Adipocyte (in vitro differentiated cells): ENCODE results near the gene FGF14.

ENCODE experiments used
- DNase-seq: peaks from one replicate; pipeline ENCODE4 v3.0.0-alpha.2; 2015; ENCODE audit warnings: low read depth
- H3K27me3 ChIP-seq: replicated peaks from 2 replicates; pipeline ENCODE4 v1.7.0; 2013; ENCODE audit warnings: mild to moderate bottlenecking, low read length, moderate library complexity; ENCODE audit not compliant: control insufficient read depth, insufficient read depth
- H3K36me3 ChIP-seq: 2 replicates; pipeline ENCODE4 v1.7.0; 2013; ENCODE audit warnings: low read length, mild to moderate bottlenecking, moderate library complexity; ENCODE audit not compliant: control insufficient read depth, insufficient read depth, severe bottlenecking
- H3K4me1 ChIP-seq: 2 replicates; pipeline ENCODE4 v1.7.0; 2013; ENCODE audit warnings: mild to moderate bottlenecking, low read length, moderate library complexity; ENCODE audit not compliant: control insufficient read depth, insufficient read depth
- H3K4me3 ChIP-seq: 2 replicates; pipeline ENCODE4 v1.7.0; 2013; ENCODE audit warnings: mild to moderate bottlenecking, low read length, moderate library complexity
- H3K9ac ChIP-seq: 2 replicates; pipeline ENCODE4 v1.7.0; 2013; ENCODE audit warnings: mild to moderate bottlenecking, low read length, moderate library complexity
- H3K9me3 ChIP-seq: 2 replicates; pipeline ENCODE4 v1.7.0; 2013; ENCODE audit warnings: mild to moderate bottlenecking, low read length, moderate library complexity; ENCODE audit not compliant: control insufficient read depth

Gene FGF14

DNA sequence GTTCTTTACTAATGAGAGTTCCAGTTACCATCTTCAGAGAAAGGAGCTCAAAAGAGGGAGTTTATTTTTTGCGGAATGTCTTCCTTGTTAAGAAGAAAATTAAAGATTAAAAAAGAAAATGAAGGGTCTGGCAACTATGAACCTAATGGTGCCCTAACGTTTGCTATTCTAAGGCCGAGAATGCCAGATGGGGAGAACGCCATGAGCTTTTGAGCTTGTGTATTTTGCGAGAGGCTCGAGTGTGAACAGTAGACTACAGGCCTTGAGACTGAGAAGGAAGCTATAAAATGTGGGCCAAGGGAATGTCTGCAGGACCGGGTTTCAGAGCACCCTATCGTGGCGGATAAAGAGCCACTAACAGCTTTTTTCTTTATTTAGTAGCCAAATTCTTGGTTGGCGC is 6.7 kb downstream of the FGF14 start:
- Histone ChIP-seq H3K36me3 (no peaks in the 10 kb centered on the region), H3K9me3 (no peaks in the 10 kb centered on the region), H3K9ac (peak overlapping the region; percentile 87), H3K4me1 (peaks cover 9% of the 10 kb centered on the region), H3K27me3 (no peaks in the 10 kb centered on the region), H3K4me3 (peak overlapping the region; percentile 90)
- DNase-seq, result no peak

DNA sequence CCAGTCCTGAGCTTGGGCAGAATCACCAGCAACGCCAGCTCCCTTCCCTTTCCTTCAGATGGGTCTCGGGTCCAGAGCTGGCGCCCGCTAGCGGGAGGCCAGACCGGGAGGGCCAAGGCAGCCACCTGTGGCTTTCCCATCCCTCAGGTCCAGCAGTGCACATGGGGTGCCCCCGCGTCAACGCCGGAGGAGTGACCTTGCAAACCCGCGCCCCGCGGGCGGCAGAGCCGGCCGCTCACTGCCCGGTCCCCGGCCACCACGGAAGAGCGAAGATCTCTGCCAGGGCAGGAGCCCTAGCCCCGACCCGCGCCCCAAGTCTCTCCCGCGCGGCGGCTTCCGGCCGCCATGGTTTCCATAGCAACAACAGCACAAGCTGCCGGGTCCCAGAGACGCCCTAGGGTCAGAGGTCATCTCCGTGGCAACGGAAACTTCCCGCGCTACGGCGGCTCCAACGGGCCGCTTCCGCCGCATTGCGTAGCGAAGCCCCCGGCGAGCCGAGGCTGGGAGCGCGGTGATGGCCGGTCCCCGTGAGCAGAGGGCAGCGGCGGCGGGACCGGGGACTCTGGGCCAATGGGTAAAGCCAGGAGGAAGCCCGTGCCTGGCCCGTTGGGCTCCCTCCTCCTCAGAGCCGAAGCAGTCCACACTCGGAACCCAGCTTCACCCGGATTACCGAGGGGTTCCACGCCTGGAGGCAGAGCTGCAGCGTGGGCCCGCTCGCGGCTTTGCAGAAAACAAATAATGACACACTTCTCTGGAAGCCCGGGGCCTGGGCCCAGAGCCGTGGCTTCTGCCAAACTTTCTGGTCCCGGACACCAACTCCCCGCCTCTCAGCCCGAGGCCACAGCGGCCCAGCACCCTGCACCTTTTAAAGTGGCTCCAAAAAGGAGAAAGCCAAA is 7.4 kb downstream of the FGF14 start:
- Histone ChIP-seq H3K4me3 (peak overlapping the region; percentile 90), H3K9me3 (no peaks in the 10 kb centered on the region), H3K36me3 (no peaks in the 10 kb centered on the region), H3K27me3 (no peaks in the 10 kb centered on the region), H3K4me1 (peaks cover 9% of the 10 kb centered on the region), H3K9ac (peak overlapping the region; percentile 87)
- peak; percentile 73 for DNase-seq

DNA sequence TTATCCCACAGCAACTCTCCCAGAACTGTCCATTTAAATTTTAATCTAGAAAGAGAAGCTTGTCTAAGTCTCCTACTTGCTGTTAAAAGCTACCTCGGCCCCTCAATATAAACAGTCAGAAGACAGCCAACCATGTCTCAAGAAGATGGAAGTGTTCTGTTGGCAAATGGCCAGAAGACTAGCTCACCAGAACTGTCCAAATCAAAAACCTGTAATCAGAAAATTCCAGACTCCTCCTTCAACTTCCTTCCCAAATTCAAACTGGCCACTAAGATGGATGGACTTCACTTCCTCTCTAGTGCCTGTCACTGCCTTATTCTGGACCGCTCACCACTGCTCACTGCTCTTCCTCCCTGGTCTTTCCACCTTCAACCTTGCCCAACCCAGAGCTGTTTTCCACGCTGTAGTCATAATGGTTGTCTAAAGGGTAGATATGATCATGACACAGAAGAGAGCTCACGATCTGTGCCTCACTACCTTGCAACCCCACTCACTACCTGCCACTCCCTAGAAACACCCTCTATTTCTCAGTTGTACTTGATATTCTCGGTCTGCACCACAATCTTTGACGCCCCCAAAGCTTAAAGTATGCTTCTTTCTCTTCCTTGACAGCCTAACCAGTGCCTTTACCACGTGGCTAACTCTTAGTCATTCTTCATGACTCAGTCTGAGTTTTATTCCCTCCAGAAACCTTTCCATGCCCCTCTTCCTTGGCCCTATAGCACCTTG is 9.2 kb downstream of the FGF14 start:
- Histone ChIP-seq H3K36me3 (no peaks in the 10 kb centered on the region), H3K4me3 (no peak overlapping the region), H3K9ac (no peak overlapping the region), H3K27me3 (no peaks in the 10 kb centered on the region), H3K9me3 (no peaks in the 10 kb centered on the region), H3K4me1 (peaks cover 9% of the 10 kb centered on the region)
- DNase-seq, result no peak

DNA sequence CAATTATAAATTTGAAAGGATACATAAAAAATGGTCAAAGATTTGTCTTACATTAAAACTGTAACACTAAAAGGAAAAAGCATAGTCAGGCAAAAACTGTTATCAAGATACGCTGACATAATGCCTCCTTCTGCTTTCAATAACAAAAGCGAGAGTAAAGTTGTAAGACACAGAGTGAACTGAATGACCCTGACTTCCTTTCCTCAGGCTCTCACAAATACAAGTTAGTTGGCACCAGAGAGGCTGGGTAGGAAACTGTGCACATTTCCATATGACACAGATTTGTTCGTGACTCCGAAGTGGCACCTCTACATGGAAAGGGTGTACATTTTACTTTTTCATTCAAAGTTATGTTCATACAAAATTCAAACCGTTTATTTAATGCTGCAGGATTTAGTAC is 15.4 kb downstream of the FGF14 start:
- Histone ChIP-seq H3K4me1 (no peaks in the 10 kb centered on the region), H3K36me3 (no peaks in the 10 kb centered on the region), H3K27me3 (no peaks in the 10 kb centered on the region), H3K9ac (no peak overlapping the region), H3K9me3 (no peaks in the 10 kb centered on the region), H3K4me3 (no peak overlapping the region)
- DNase-seq, result no peak

DNA sequence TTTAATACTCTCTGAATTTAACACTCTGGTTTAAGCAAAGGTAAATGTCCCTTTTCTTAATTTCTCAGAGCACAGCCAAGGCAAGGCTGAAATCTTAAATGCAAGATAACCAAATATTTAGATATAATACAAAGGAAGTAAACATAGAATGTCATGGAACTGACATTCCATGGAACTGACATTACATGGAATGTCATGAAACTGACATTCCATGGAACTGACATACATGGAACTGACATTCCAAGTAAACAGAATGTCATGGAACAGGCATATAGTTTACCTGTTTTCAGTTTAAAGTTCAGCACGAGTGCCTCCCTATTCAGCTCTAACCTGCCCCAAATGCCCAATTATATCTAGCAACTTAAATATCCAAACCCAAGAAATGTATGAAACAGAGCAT is 21.8 kb downstream of the FGF14 start:
- H3K9me3 ChIP-seq, result no peaks in the 10 kb centered on the region
- DNase-seq, result no peak
- no peak overlapping the region for H3K9ac ChIP-seq
- no peaks in the 10 kb centered on the region for H3K27me3 ChIP-seq
- no peak overlapping the region for H3K4me3 ChIP-seq
- no peaks in the 10 kb centered on the region for H3K36me3 ChIP-seq
- H3K4me1 ChIP-seq, result no peaks in the 10 kb centered on the region

DNA sequence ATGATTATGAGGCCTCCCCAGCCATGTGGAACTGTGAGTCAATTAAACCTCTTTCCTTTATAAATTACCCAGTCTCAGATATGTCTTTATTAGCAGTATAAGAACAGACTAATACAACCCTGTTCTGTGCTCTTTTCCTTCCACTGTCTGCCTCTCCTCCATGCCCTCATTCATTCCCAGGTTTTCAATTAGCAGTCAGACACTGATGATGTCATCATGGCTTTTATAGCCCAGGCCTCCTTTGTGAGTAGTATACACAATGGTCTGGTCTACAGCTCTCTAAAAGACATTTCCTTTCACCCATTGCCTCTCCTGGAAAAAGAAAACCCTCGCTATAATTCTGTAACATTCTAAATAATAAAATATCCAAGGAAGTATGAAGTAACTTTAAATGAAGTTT is 25.5 kb downstream of the FGF14 start:
- Histone ChIP-seq H3K4me3 (no peak overlapping the region), H3K4me1 (no peaks in the 10 kb centered on the region), H3K27me3 (no peaks in the 10 kb centered on the region), H3K9me3 (no peaks in the 10 kb centered on the region), H3K9ac (no peak overlapping the region), H3K36me3 (no peaks in the 10 kb centered on the region)
- no peak for DNase-seq

DNA sequence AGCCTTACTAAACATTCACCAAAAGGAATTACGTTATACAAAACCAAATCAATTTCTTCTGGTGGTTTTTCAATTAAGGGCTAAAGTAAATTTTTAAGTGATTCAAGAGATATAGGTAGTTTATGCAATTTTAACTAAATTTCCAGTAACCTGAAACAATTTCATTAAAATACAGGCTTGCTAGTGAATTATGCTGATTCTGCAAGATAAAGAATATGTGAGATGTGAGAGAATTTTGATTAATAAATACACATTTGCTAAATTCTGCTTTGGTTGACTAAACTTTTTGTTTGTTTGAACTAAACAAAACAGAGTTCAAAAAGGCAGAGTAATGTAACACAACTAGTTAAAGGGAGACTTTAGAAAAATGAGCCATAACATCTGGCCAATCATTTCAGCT is 27.1 kb downstream of the FGF14 start:
- Histone ChIP-seq H3K4me3 (no peak overlapping the region), H3K27me3 (no peaks in the 10 kb centered on the region), H3K9me3 (no peaks in the 10 kb centered on the region), H3K9ac (no peak overlapping the region), H3K36me3 (no peaks in the 10 kb centered on the region), H3K4me1 (no peaks in the 10 kb centered on the region)
- DNase-seq, result no peak

DNA sequence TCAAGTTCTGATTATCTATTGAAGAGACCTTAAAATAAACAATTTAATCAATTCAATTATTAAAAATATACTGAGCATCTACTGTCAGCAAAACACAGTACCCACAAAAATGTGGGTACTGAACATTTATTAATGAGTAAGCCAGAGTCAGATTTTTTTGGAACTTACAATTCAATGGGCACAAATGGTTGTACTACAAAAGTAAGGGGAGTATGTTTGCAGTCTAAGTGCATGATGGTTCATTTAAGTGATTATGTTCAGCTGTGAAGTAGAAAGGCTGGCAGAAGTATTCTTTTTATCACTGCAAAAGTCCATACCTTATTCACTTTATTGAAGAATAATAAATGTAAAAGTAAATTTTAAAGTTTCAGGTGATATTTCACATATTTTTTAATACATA is 27.6 kb downstream of the FGF14 start:
- H3K9ac ChIP-seq, result no peak overlapping the region
- H3K4me3 ChIP-seq, result no peak overlapping the region
- peaks cover 3% of the 10 kb centered on the region for H3K4me1 ChIP-seq
- DNase-seq, result no peak
- H3K27me3 ChIP-seq, result no peaks in the 10 kb centered on the region
- H3K36me3 ChIP-seq, result no peaks in the 10 kb centered on the region
- H3K9me3 ChIP-seq, result no peaks in the 10 kb centered on the region

DNA sequence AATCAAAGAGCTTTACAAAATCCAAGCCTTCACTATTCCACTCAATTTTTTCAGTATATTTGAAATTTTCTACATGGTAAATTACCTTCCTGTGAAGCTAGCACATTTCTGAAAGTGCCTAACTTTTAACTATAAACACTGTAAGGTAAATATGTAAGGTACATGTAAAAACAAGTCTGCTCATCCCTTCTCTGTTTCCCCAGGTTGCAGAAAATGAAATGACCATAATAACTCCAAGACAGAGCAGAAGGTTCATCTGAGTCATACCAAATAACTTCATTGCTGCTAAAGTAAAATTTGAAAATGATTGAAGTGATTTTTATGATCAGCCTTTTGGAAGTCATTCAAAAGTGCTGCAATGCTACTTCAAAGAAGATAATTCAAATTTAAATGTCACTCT is 28.6 kb downstream of the FGF14 start:
- Histone ChIP-seq H3K27me3 (no peaks in the 10 kb centered on the region), H3K9me3 (no peaks in the 10 kb centered on the region), H3K4me3 (no peak overlapping the region), H3K4me1 (peaks cover 13% of the 10 kb centered on the region), H3K36me3 (no peaks in the 10 kb centered on the region), H3K9ac (no peak overlapping the region)
- DNase-seq, result no peak

DNA sequence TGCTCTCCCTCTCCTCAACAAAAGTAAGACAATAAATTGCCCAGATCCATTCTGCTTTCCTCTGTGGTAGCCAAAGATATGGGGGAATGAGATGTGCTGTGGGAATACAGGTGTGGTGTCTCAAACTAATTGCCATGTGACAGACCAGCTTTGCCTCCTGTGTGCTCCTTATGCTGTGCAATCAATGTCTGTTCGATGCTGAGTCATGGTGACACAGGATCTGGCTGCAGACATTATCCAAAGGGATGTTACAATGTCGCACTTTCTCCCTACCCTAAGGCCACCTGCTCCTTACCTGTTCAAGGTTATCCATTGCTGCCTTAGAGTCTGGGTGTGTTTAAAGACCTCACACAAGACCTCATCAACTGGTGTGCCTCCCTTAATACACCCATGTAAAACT is 32.5 kb downstream of the FGF14 start:
- Histone ChIP-seq H3K4me3 (no peak overlapping the region), H3K9me3 (no peaks in the 10 kb centered on the region), H3K4me1 (peaks cover 14% of the 10 kb centered on the region), H3K27me3 (no peaks in the 10 kb centered on the region), H3K36me3 (no peaks in the 10 kb centered on the region), H3K9ac (no peak overlapping the region)
- no peak for DNase-seq

DNA sequence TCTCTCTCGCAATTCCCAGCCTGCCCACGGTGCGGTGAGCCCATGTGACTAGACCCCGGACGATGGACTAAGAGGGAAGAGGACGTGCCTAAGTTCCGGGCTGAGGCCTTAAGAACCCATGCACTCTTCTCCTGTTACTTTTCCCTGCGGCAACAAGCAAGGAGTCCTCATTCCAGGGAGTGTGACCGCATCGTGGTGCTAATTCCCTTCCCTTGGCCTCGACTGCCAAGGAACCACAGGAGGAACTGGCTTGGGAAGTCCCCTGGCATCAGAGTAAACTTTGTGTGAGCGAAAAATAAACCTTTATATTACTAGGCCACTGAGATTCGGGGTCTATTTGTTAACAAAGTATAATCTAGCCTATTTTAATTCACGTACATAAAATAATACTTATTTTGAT is 34.0 kb downstream of the FGF14 start:
- no peaks in the 10 kb centered on the region for H3K36me3 ChIP-seq
- H3K9ac ChIP-seq, result no peak overlapping the region
- no peak overlapping the region for H3K4me3 ChIP-seq
- H3K27me3 ChIP-seq, result no peaks in the 10 kb centered on the region
- no peak for DNase-seq
- peaks cover 18% of the 10 kb centered on the region for H3K4me1 ChIP-seq
- H3K9me3 ChIP-seq, result no peaks in the 10 kb centered on the region
